ENCODE results near the gene ZNF213.

- TF ChIP-seq CTCF (IDR thresholded peaks at IDR 0.05; ENCODE audit: low read length) = no peak
- no peak for TF ChIP-seq EZH2phosphoT487 (IDR thresholded peaks at IDR 0.05; ENCODE audit: low read length)
- no peak for TF ChIP-seq EZH2 (optimal IDR thresholded peaks at IDR 0.05; ENCODE audit: low read depth, low read length)
These were observed 3.5 kb downstream of the ZNF213 start for GRCh38 chr16:3138342-3138741.
